HG03196 (cell line): ENCODE data around the gene LIPF.
"Not testable (repeated sequence)": the region's sequence is repeated elsewhere in the genome, so short reads cannot be mapped to it uniquely, and the experiment has no call there.

Experiments used
- ATAC-seq: cut with Tn5 transposase; IDR thresholded peaks from one replicate; pipeline ENCODE4 v1.9.1; 2021; ENCODE audit not compliant: unreplicated experiment

LIPF gene

GRCh38 chr10:88672041-88672440 is 7.8 kb downstream of the LIPF start:
- ATAC-seq: no peak

GRCh38 chr10:88676283-88677060 is 12.2 kb downstream of the LIPF start:
- ATAC-seq: no peak

GRCh38 chr10:88680958-88681357 is 16.7 kb downstream of the LIPF start:
- no peak for ATAC-seq

- ATAC-seq: no peak
Observed at GRCh38 chr10:88682491-88682890, 18.2 kb downstream of the LIPF start.

GRCh38 chr10:88687853-88688467 is 23.7 kb downstream of the LIPF start:
- ATAC-seq: no peak

GRCh38 chr10:88689366-88689765 is 25.1 kb downstream of the LIPF start:
- ATAC-seq: no peak

- ATAC-seq: no peak
Observed at GRCh38 chr10:88693392-88694020, 29.3 kb downstream of the LIPF start.

GRCh38 chr10:88702848-88703597 is 38.8 kb downstream of the LIPF start:
- no peak for ATAC-seq

- ATAC-seq: no peak
Observed at GRCh38 chr10:88705958-88706357, 41.7 kb downstream of the LIPF start, which contains the start of gene LIPK. LIPK (plus strand) TSS chr10:88706249; CDS start chr10:88724544, 18,295 bp downstream.

- ATAC-seq: no peak
Observed at GRCh38 chr10:88707429-88708155, 43.4 kb downstream of the LIPF start.

- not testable (repeated sequence) for ATAC-seq
Observed at GRCh38 chr10:88709361-88709760, 45.1 kb downstream of the LIPF start.

- ATAC-seq: no peak
Observed at GRCh38 chr10:88715517-88715916, 51.3 kb downstream of the LIPF start.

- ATAC-seq: no peak
Observed at GRCh38 chr10:88721392-88721791, 57.1 kb downstream of the LIPF start.

- no peak for ATAC-seq
Observed at GRCh38 chr10:88725798-88726197, 61.6 kb downstream of the LIPF start.

- no peak for ATAC-seq
Observed at GRCh38 chr10:88728107-88728763, 64.0 kb downstream of the LIPF start.
